ENCODE results near the gene GRM5. TPM values are rescaled to one million over a fixed set of nuclear protein-coding genes. Genes with fewer than 3 reads are reported as not detected.
A peak's percentile ranks its signal among the peaks of the same experiment; 100 is the strongest.

The GRM5 gene
- total and polyA plus RNA-seq, 8 donors, result 0.37 TPM; not detected in 7

GRCh38 chr11:88484873-88485621, 580.7 kb downstream of the GRM5 start:
- intact Hi-C loops (cut with DNase I; ENCODE audit: low total_unique reads), result no loop called here
- no peaks in the 10 kb centered on the region for H3K36me3 ChIP-seq
- no peak overlapping the region for H3K4me3 ChIP-seq
- H3K27me3 ChIP-seq, result no peaks in the 10 kb centered on the region
- no peaks in the 10 kb centered on the region for H3K9me3 ChIP-seq
- H3K27ac ChIP-seq, result no peak overlapping the region
- TF ChIP-seq POLR2A (IDR thresholded peaks at IDR 0.05) (no peak), POLR2AphosphoS5 (IDR thresholded peaks at IDR 0.05) (no peak), EP300 (IDR thresholded peaks at IDR 0.05) (no peak), CTCF (IDR thresholded peaks at IDR 0.05) (peak in 4 of 7 experiments; percentile 42 to 61 (median 54))
- WGBS, 5 donors, result 74 to 83% (median 76%) methylated on average over 6 of the region's 6 CpGs
- H3K4me1 ChIP-seq, result peaks cover 0 to 11% (median 4%) of the 10 kb centered on the region in 4 donors
- peak in 1 of 2 donors; percentile 28 for DNase-seq

- no peak for DNase-seq
- peaks cover 0 to 16% (median 5%) of the 10 kb centered on the region in 4 donors for H3K4me1 ChIP-seq
- intact Hi-C loops (cut with DNase I; ENCODE audit: low total_unique reads), result no loop called here
- TF ChIP-seq EP300 (IDR thresholded peaks at IDR 0.05), result no peak
- TF ChIP-seq POLR2A (IDR thresholded peaks at IDR 0.05), result no peak
- TF ChIP-seq POLR2AphosphoS5 (IDR thresholded peaks at IDR 0.05), result no peak
- no peak for TF ChIP-seq CTCF (IDR thresholded peaks at IDR 0.05)
- no peaks in the 10 kb centered on the region for H3K27me3 ChIP-seq
- 90 to 98% (median 95%) methylated on average over 2 of the region's 2 CpGs for WGBS, 5 donors
- no peak overlapping the region for H3K4me3 ChIP-seq
- no peaks in the 10 kb centered on the region for H3K36me3 ChIP-seq
- no peak overlapping the region for H3K27ac ChIP-seq
- H3K9me3 ChIP-seq, result no peaks in the 10 kb centered on the region
Observed at GRCh38 chr11:88482871-88483301, 582.9 kb downstream of the GRM5 start.

- no peak overlapping the region for H3K27ac ChIP-seq
- no peaks in the 10 kb centered on the region for H3K36me3 ChIP-seq
- no peaks in the 10 kb centered on the region for H3K9me3 ChIP-seq
- H3K27me3 ChIP-seq, result no peaks in the 10 kb centered on the region
- H3K4me3 ChIP-seq, result no peak overlapping the region
- peak in 1 of 2 donors; percentile 80 for DNase-seq
- intact Hi-C loops (cut with DNase I; ENCODE audit: low total_unique reads), result no loop called here
- WGBS, 5 donors, result 57 to 81% (median 66%) methylated on average over 1 of the region's 1 CpG
- H3K4me1 ChIP-seq, result peaks cover 0 to 16% (median 5%) of the 10 kb centered on the region in 4 donors
- TF ChIP-seq POLR2AphosphoS5 (IDR thresholded peaks at IDR 0.05), result no peak
Observed at GRCh38 chr11:88480223-88480622, 585.6 kb downstream of the GRM5 start.

- TF ChIP-seq CTCF (IDR thresholded peaks at IDR 0.05) (no peak), POLR2AphosphoS5 (IDR thresholded peaks at IDR 0.05) (no peak), EP300 (IDR thresholded peaks at IDR 0.05) (no peak), POLR2A (IDR thresholded peaks at IDR 0.05) (no peak)
- Histone ChIP-seq H3K27me3 (no peaks in the 10 kb centered on the region), H3K36me3 (no peaks in the 10 kb centered on the region), H3K27ac (no peak overlapping the region), H3K4me3 (no peak overlapping the region), H3K9me3 (no peaks in the 10 kb centered on the region), H3K4me1 (peaks cover 0 to 16% (median 5%) of the 10 kb centered on the region in 4 donors)
- no peak for DNase-seq
- WGBS, 5 donors, result 78 to 92% (median 88%) methylated on average over 4 of the region's 4 CpGs
- intact Hi-C loops (cut with DNase I; ENCODE audit: low total_unique reads), result no loop called here
Observed at GRCh38 chr11:88478136-88478815, 587.5 kb downstream of the GRM5 start.

Data from stomach (tissue), 9 donors.